ENCODE data around the gene LMX1B.
"Not testable (repeated sequence)": the region's sequence is repeated elsewhere in the genome, so short reads cannot be mapped to it uniquely, and the experiment has no call there.

Gene LMX1B

GRCh38 chr9:126720036-126720435 is 106.3 kb downstream of the LMX1B start:
- no peaks in the 10 kb centered on the region for H3K36me3 ChIP-seq (ENCODE audit: control insufficient read depth in 2 of 2, insufficient read depth in 2 of 2, low read length in 2 of 2)
- no peak overlapping the region for H3K4me3 ChIP-seq (ENCODE audit: low read length in 2 of 2)
- peaks cover 28 to 31% of the 10 kb centered on the region in 2 donors for H3K27me3 ChIP-seq (ENCODE audit: control insufficient read depth in 1 of 2, insufficient read depth in 2 of 2, low read length in 2 of 2)
- H3K4me1 ChIP-seq (ENCODE audit: control insufficient read depth, insufficient read depth, low read length) = peaks cover 13% of the 10 kb centered on the region
- no peaks in the 10 kb centered on the region for H3K9me3 ChIP-seq (ENCODE audit: control insufficient read depth in 2 of 2, low read length in 2 of 2)
- H3K9ac ChIP-seq (ENCODE audit: low read length in 2 of 2) = no peak overlapping the region
- H3K27ac ChIP-seq (ENCODE audit: low read length) = no peak overlapping the region

- no peaks in the 10 kb centered on the region for H3K9me3 ChIP-seq (ENCODE audit: control insufficient read depth in 2 of 2, low read length in 2 of 2)
- no peak overlapping the region for H3K9ac ChIP-seq (ENCODE audit: low read length in 2 of 2)
- H3K4me3 ChIP-seq (ENCODE audit: low read length in 2 of 2) = no peak overlapping the region
- no peaks in the 10 kb centered on the region for H3K36me3 ChIP-seq (ENCODE audit: control insufficient read depth in 2 of 2, insufficient read depth in 2 of 2, low read length in 2 of 2)
- H3K27ac ChIP-seq (ENCODE audit: low read length) = no peak overlapping the region
- H3K4me1 ChIP-seq (ENCODE audit: control insufficient read depth, insufficient read depth, low read length) = peaks cover 13% of the 10 kb centered on the region
- peaks cover 28 to 31% of the 10 kb centered on the region in 2 donors for H3K27me3 ChIP-seq (ENCODE audit: control insufficient read depth in 1 of 2, insufficient read depth in 2 of 2, low read length in 2 of 2)
Measured at GRCh38 chr9:126720661-126721563, 107.2 kb downstream of the LMX1B start.

- peaks cover 28 to 31% of the 10 kb centered on the region in 2 donors for H3K27me3 ChIP-seq (ENCODE audit: control insufficient read depth in 1 of 2, insufficient read depth in 2 of 2, low read length in 2 of 2)
- no peak overlapping the region for H3K9ac ChIP-seq (ENCODE audit: low read length in 2 of 2)
- H3K9me3 ChIP-seq (ENCODE audit: control insufficient read depth in 2 of 2, low read length in 2 of 2) = no peaks in the 10 kb centered on the region
- peaks cover 13% of the 10 kb centered on the region for H3K4me1 ChIP-seq (ENCODE audit: control insufficient read depth, insufficient read depth, low read length)
- no peak overlapping the region for H3K4me3 ChIP-seq (ENCODE audit: low read length in 2 of 2)
- no peak overlapping the region for H3K27ac ChIP-seq (ENCODE audit: low read length)
- H3K36me3 ChIP-seq (ENCODE audit: control insufficient read depth in 2 of 2, insufficient read depth in 2 of 2, low read length in 2 of 2) = no peaks in the 10 kb centered on the region
Measured at GRCh38 chr9:126721564-126721981, 107.8 kb downstream of the LMX1B start.

GRCh38 chr9:126722252-126722921 is 108.7 kb downstream of the LMX1B start:
- Histone ChIP-seq H3K4me1 (ENCODE audit: control insufficient read depth, insufficient read depth, low read length) (peaks cover 13% of the 10 kb centered on the region), H3K9ac (ENCODE audit: low read length in 2 of 2) (peak overlapping the region in 1 of 2 donors; percentile 23), H3K4me3 (ENCODE audit: low read length in 2 of 2) (peak overlapping the region; percentile 35 to 55)

GRCh38 chr9:126722922-126723806 is 109.4 kb downstream of the LMX1B start:
- Histone ChIP-seq H3K9me3 (ENCODE audit: control insufficient read depth in 2 of 2, low read length in 2 of 2) (peaks cover 0 to under 1% of the 10 kb centered on the region in 2 donors), H3K27me3 (ENCODE audit: control insufficient read depth in 1 of 2, insufficient read depth in 2 of 2, low read length in 2 of 2) (peaks cover 31 to 33% of the 10 kb centered on the region in 2 donors), H3K4me3 (ENCODE audit: low read length in 2 of 2) (peak overlapping the region; percentile 35 to 55), H3K27ac (ENCODE audit: low read length) (no peak overlapping the region), H3K4me1 (ENCODE audit: control insufficient read depth, insufficient read depth, low read length) (peaks cover 13% of the 10 kb centered on the region), H3K36me3 (ENCODE audit: control insufficient read depth in 2 of 2, insufficient read depth in 2 of 2, low read length in 2 of 2) (no peaks in the 10 kb centered on the region), H3K9ac (ENCODE audit: low read length in 2 of 2) (peak overlapping the region in 1 of 2 donors; percentile 23)

More at GRCh38 chr9:126722252-126722921, 108.7 kb downstream of the LMX1B start:
- no peaks in the 10 kb centered on the region for H3K36me3 ChIP-seq (ENCODE audit: control insufficient read depth in 2 of 2, insufficient read depth in 2 of 2, low read length in 2 of 2)
- H3K27me3 ChIP-seq (ENCODE audit: control insufficient read depth in 1 of 2, insufficient read depth in 2 of 2, low read length in 2 of 2) = peaks cover 30 to 31% of the 10 kb centered on the region in 2 donors
- H3K9me3 ChIP-seq (ENCODE audit: control insufficient read depth in 2 of 2, low read length in 2 of 2) = no peaks in the 10 kb centered on the region
- H3K27ac ChIP-seq (ENCODE audit: low read length) = no peak overlapping the region

GRCh38 chr9:126723807-126724172 is 110.1 kb downstream of the LMX1B start:
- peaks cover 0 to 2% of the 10 kb centered on the region in 2 donors for H3K9me3 ChIP-seq (ENCODE audit: control insufficient read depth in 2 of 2, low read length in 2 of 2)
- no peaks in the 10 kb centered on the region for H3K36me3 ChIP-seq (ENCODE audit: control insufficient read depth in 2 of 2, insufficient read depth in 2 of 2, low read length in 2 of 2)
- no peak overlapping the region for H3K9ac ChIP-seq (ENCODE audit: low read length in 2 of 2)
- H3K27me3 ChIP-seq (ENCODE audit: control insufficient read depth in 1 of 2, insufficient read depth in 2 of 2, low read length in 2 of 2) = peaks cover 27 to 30% of the 10 kb centered on the region in 2 donors
- H3K4me3 ChIP-seq (ENCODE audit: low read length in 2 of 2) = peak overlapping the region; percentile 3 to 55
- H3K27ac ChIP-seq (ENCODE audit: low read length) = no peak overlapping the region
- peaks cover 13% of the 10 kb centered on the region for H3K4me1 ChIP-seq (ENCODE audit: control insufficient read depth, insufficient read depth, low read length)

- H3K4me3 ChIP-seq (ENCODE audit: low read length in 2 of 2) = no peak overlapping the region
- no peak overlapping the region for H3K9ac ChIP-seq (ENCODE audit: low read length in 2 of 2)
- no peak overlapping the region for H3K27ac ChIP-seq (ENCODE audit: low read length)
- peaks cover 0 to 2% of the 10 kb centered on the region in 2 donors for H3K9me3 ChIP-seq (ENCODE audit: control insufficient read depth in 2 of 2, low read length in 2 of 2)
- peaks cover 26 to 29% of the 10 kb centered on the region in 2 donors for H3K27me3 ChIP-seq (ENCODE audit: control insufficient read depth in 1 of 2, insufficient read depth in 2 of 2, low read length in 2 of 2)
- H3K36me3 ChIP-seq (ENCODE audit: control insufficient read depth in 2 of 2, insufficient read depth in 2 of 2, low read length in 2 of 2) = no peaks in the 10 kb centered on the region
- H3K4me1 ChIP-seq (ENCODE audit: control insufficient read depth, insufficient read depth, low read length) = peaks cover 13% of the 10 kb centered on the region
Measured at GRCh38 chr9:126724226-126724625, 110.5 kb downstream of the LMX1B start.

- peaks cover 13% of the 10 kb centered on the region for H3K4me1 ChIP-seq (ENCODE audit: control insufficient read depth, insufficient read depth, low read length)
- H3K9ac ChIP-seq (ENCODE audit: low read length in 2 of 2); H3K4me3 ChIP-seq (ENCODE audit: low read length in 2 of 2); H3K36me3 ChIP-seq (ENCODE audit: control insufficient read depth in 2 of 2, insufficient read depth in 2 of 2, low read length in 2 of 2); H3K27ac ChIP-seq (ENCODE audit: low read length); H3K9me3 ChIP-seq (ENCODE audit: control insufficient read depth in 2 of 2, low read length in 2 of 2): not testable (repeated sequence)
- peaks cover 19 to 24% of the 10 kb centered on the region in 2 donors for H3K27me3 ChIP-seq (ENCODE audit: control insufficient read depth in 1 of 2, insufficient read depth in 2 of 2, low read length in 2 of 2)
Measured at GRCh38 chr9:126725485-126725884, 111.8 kb downstream of the LMX1B start.

GRCh38 chr9:126728210-126728609 is 114.5 kb downstream of the LMX1B start:
- H3K36me3 ChIP-seq (ENCODE audit: control insufficient read depth in 2 of 2, insufficient read depth in 2 of 2, low read length in 2 of 2); H3K9ac ChIP-seq (ENCODE audit: low read length in 2 of 2); H3K4me3 ChIP-seq (ENCODE audit: low read length in 2 of 2); H3K27ac ChIP-seq (ENCODE audit: low read length); H3K4me1 ChIP-seq (ENCODE audit: control insufficient read depth, insufficient read depth, low read length); H3K9me3 ChIP-seq (ENCODE audit: control insufficient read depth in 2 of 2, low read length in 2 of 2): not testable (repeated sequence)
- peaks cover 10 to 13% of the 10 kb centered on the region in 2 donors for H3K27me3 ChIP-seq (ENCODE audit: control insufficient read depth in 1 of 2, insufficient read depth in 2 of 2, low read length in 2 of 2)

GRCh38 chr9:126730592-126730991 is 116.9 kb downstream of the LMX1B start:
- not testable (repeated sequence) for H3K27ac ChIP-seq (ENCODE audit: low read length); H3K9ac ChIP-seq (ENCODE audit: low read length in 2 of 2); H3K9me3 ChIP-seq (ENCODE audit: control insufficient read depth in 2 of 2, low read length in 2 of 2); H3K4me3 ChIP-seq (ENCODE audit: low read length in 2 of 2); H3K36me3 ChIP-seq (ENCODE audit: control insufficient read depth in 2 of 2, insufficient read depth in 2 of 2, low read length in 2 of 2); H3K4me1 ChIP-seq (ENCODE audit: control insufficient read depth, insufficient read depth, low read length); H3K27me3 ChIP-seq (ENCODE audit: control insufficient read depth in 1 of 2, insufficient read depth in 2 of 2, low read length in 2 of 2)
